Endometrial microvascular endothelial cells (primary cell): ENCODE data around the gene PRAMEF12. TPM values are rescaled to one million over a fixed set of nuclear protein-coding genes. Genes with fewer than 3 reads are reported as not detected.
"Not testable (repeated sequence)": the region's sequence is repeated elsewhere in the genome, so short reads cannot be mapped to it uniquely, and the experiment has no call there.

Experiments
- in situ Hi-C: cut with HindIII; loops from 2 replicates; pipeline ENCODE4 v1.10.0; 2017; ENCODE audit warnings: low sequenced_read_pairs, low pct_unique_long_range_greater_than_20kb; ENCODE audit errors: inconsistent ontology term
- total RNA-seq: library from RNA; depleted of rRNA; stranded (reverse); fragments of >200 nt; gene quantifications from one replicate; pipeline ENCODE4 v1.2.3, GENCODE V29; 2015; ENCODE audit errors: inconsistent ontology term

PRAMEF12 gene
- total RNA-seq, 1 donor from 2014 or later, result not detected

GRCh38 chr1:12769031-12769430 is 4.5 kb upstream of the PRAMEF12 start:
- in situ Hi-C loops, result no loop called here

GRCh38 chr1:12769976-12770505 is 3.5 kb upstream of the PRAMEF12 start:
- in situ Hi-C loops, result no loop called here

GRCh38 chr1:12770620-12771019 is 2.9 kb upstream of the PRAMEF12 start:
- in situ Hi-C loops, result no loop called here

GRCh38 chr1:12771186-12771585 is 2.4 kb upstream of the PRAMEF12 start:
- in situ Hi-C loops, result no loop called here

- in situ Hi-C loops, result no loop called here
Observed at GRCh38 chr1:12772520-12772919, 1.0 kb upstream of the PRAMEF12 start.

- in situ Hi-C loops, result no loop called here
Observed at GRCh38 chr1:12774801-12775345, 1.3 kb downstream of the PRAMEF12 start.

GRCh38 chr1:12775443-12775842 is 1.9 kb downstream of the PRAMEF12 start:
- in situ Hi-C loops, result no loop called here

GRCh38 chr1:12776801-12777557 is 3.4 kb downstream of the PRAMEF12 start:
- in situ Hi-C loops, result no loop called here

- in situ Hi-C loops, result no loop called here
Observed at GRCh38 chr1:12778061-12778460, 4.5 kb downstream of the PRAMEF12 start.

GRCh38 chr1:12778907-12779306 is 5.4 kb downstream of the PRAMEF12 start:
- in situ Hi-C loops, result no loop called here

- in situ Hi-C loops, result not testable (repeated sequence)
Observed at GRCh38 chr1:12781488-12781887, 8.0 kb downstream of the PRAMEF12 start.

GRCh38 chr1:12783783-12784182 is 10.2 kb downstream of the PRAMEF12 start:
- in situ Hi-C loops, result not testable (repeated sequence)

GRCh38 chr1:12784729-12785128 is 11.2 kb downstream of the PRAMEF12 start:
- in situ Hi-C loops, result not testable (repeated sequence)

- in situ Hi-C loops, result not testable (repeated sequence)
Observed at GRCh38 chr1:12791097-12791496, 17.6 kb downstream of the PRAMEF12 start, which contains the start of gene PRAMEF1. Gene PRAMEF1, plus strand, starts transcription at chr1:12791397. Its CDS starts 1,831 bp downstream, at chr1:12793228.

GRCh38 chr1:12798911-12799310 is 25.4 kb downstream of the PRAMEF12 start:
- in situ Hi-C loops, result no loop called here

GRCh38 chr1:12799730-12800129 is 26.2 kb downstream of the PRAMEF12 start:
- in situ Hi-C loops, result no loop called here

- in situ Hi-C loops, result no loop called here
Observed at GRCh38 chr1:12809933-12810332, 36.4 kb downstream of the PRAMEF12 start.

GRCh38 chr1:12810691-12811408 is 37.3 kb downstream of the PRAMEF12 start:
- in situ Hi-C loops, result no loop called here

- in situ Hi-C loops, result no loop called here
Observed at GRCh38 chr1:12811409-12811784, 37.9 kb downstream of the PRAMEF12 start.

GRCh38 chr1:12819061-12819460 is 45.5 kb downstream of the PRAMEF12 start:
- in situ Hi-C loops, result not testable (repeated sequence)
